ENCODE results near the gene CHIT1.

CHIT1 gene

DNA sequence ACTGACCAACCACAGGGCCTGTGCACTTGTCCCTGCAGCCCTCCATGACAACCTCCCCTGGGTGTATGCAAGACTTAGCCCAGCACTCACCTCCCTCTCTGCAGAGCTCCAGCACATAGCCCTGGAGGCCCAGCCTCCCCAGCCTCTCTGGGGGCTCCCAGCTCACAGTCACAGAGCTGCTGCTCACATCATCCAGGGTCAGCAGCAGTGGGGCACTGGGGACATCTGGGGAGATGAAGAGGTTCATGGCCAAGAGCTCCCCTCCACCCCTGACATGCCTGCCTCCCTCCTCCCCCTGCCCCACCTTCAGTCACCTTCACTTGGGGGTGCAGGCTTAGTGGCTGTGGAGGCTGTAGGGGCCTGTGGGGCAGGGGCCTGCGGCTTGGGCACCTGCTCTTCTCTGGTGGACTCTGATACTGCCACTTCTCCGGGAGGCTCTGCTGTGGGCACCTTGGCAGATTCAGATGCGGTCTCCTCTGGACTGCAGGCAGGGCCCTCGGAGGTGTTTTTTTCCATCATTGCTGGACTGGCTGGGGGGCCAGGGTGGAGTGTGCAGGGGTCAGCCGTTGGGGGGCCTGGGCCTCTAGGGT lies 54.1 kb downstream of the CHIT1 start, which contains the start of gene MYBPH:
Gene MYBPH, minus strand, starts transcription at position 590 of the 590 bp plus-strand sequence. Its CDS starts 71 bp downstream, at position 519.
- no peak for DNase-seq (ENCODE audit: low read depth)

DNA sequence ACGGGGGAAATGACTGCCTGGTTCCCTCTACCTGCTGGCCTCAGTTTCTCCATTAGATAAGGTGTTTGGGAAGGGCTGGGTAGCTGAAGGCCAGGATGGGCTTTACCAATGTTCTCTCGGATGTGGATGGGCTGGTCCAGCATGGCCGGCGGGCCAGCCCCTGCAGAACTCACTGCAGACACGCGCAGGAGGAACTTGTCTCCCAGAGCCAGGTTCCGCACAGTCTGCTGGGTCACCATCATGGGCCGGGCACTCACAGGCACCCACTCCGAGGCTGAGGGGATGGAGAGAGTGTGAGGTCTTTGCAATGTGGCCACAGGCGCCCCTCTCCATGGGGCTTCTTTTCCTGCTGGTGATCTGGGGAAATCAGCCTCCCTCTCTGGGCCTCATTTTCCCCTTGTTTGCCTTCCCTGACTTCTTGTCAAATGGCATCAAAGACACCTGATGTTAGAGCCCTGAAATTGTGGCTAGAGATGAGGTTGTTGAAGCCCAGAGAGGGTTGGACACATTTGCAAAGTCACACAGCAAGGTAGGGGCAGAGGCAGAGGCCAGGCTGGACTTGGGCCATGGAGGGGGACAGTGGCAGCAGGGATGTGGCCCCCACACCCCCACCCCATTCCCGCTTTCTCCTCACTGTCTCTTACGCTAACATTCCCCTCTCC lies 55.0 kb downstream of the CHIT1 start:
- no peak for DNase-seq (ENCODE audit: low read depth)

DNA sequence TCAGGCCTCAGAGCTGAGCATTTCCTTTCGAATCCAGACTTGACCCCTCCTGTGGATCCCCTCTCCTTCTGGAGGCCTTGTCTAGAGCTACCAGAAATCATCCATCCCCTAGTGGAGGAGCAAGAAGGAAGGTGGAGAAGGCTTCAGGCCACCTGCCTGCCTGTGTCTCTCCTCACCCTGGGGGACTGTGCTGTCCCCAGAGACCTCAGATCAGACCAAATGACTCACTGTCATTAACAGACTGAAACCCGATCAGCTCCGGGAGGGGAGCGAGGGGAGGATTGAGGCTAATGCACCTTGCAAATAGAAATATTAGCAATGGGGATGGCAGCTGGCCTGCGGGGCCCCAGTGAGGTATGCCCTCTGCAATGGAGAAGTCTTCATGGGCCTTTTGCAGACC lies 55.9 kb downstream of the CHIT1 start:
- no peak for DNase-seq (ENCODE audit: low read depth)

DNA sequence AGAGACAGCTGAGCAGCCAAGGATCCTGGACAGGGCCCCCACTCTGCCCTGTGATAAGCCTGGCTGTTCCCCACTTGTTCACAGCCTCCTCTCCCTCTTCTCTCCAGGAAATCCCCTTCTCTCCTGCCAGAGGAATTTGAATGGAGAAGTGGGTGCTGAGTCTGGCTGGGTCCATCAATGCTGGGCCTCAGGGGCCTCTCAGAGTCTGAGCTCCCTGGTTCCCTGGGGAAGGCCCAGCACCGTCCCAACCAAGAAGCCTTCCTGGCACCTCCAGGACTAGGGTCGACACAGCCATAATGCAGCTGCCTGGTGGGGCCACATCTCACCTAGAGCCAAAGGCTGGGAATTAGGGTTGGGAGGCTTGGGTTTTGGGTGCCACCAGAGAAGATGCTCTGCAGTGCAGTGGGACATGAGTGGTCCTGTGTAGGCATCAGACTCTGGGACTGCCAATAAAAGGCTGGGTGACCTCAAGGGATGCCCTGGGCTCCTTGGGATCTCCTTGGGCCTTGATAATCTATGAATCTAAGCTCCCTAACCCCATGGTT lies 56.4 kb downstream of the CHIT1 start:
- DNase-seq (ENCODE audit: low read depth), result no peak

DNA sequence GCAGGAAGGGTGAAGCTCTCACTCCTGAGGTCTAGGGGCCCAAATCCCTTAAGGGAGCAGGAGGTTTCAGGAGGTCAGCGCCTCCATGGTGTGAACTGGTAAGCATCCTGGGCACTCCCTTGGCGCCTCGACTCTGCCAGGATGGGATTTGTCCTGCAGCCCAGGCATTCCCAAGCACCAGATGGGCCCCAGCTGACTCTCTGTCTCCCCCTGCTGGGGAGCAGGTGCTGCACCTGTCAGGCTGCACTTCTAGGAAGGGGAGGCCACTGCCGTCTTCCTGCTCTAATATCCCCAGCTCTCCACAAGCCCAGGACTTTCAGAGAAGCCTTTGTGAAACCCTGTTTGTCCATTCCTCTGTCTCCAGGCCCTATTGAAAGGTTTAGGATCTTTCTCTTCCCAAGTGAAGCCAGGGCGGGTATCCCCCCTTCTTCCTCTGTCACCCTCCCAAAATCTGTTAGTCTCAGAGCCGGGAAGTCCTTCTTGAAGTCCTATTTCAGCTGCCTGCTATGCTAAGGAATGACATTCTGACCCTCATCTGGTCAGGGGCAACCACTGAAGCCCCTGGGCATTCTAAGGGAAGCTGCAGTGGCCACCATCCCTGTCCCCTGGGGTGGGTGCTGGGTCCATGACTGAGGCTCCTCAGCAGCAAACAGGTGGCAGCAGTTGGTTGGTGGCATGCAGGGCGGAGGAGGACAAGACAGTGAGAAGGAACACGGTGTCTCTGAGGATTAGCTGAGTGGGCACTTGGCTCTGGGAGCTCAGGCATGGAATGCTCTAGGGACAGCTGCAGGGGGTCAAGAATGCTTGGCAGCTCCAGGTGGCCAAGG lies 57.1 kb downstream of the CHIT1 start:
- DNase-seq (ENCODE audit: low read depth), result peak; percentile 9

DNA sequence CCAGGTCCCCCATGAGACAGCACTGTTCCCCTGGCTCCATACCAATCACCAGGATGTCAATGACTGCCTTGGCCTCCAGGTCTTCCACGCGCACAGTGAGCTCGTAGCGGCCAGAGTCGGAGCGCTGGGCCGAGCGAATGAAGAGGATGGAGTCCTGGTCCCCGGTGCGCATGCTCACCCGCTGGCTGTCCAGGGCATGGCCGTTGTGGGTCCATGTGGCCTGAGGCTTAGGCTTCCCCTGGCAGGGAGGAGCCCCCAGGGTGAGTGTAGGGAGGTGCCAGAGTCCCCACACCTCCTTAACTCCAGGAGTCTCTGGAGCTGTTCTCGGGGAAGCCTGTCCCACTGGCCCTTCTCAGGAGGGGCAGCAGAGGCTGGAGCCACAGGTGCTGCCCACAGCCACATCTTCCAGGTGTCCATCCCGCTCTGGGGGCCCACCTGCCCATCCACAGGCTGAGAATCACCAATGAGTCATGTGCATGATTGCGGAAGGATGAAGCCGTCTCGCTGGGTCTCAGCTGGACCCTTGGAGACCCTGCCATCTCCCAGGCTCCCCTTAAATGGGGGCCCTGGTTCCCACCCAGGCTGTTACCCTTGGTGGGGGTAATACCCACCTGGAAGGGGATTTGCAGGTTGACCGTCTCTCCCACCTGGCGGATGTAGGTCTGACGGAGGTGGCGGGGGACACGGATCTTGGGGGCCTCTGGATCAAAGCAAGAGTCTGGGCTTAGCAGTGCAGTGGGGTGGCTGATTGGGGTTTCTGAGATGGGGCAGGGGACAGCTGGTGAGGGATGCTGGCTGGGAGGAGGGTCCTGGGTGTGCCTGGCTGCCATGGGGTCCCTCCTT lies 57.9 kb downstream of the CHIT1 start:
- DNase-seq (ENCODE audit: low read depth), result no peak

DNA sequence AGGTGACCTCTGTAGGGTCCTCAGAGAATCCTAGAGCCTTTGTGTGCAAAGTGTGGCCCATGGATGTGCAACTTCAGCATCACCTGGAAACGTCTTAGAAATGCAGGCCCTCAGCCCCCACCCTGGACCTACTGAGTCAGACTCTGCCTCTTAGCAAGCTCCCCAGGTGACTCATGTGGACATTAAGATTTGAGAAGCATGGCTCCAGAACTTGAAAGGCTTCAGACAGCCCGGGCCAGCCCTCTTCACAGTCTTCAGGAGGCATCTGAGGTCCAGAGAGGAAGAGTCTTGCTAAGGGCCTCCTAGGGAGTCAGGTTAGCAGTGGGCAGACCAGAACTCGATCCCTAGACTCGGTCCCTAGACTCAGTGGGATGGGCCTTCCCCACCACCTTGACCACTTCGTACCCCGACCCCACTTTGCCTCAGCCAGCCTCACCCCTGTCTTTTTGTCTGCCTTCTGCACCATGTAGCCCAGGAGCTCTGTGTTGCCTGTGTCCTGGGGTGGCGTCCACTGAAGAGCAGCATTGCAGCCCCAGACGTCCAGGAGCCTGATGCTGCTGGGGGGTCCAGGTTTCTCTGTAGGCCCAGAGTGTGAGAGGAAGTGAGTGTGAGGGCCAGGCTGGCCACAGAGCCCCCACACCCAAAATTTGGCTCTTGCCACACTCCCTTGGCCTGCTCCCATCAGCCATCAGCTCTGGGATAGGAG lies 58.7 kb downstream of the CHIT1 start:
- DNase-seq (ENCODE audit: low read depth), result no peak

DNA sequence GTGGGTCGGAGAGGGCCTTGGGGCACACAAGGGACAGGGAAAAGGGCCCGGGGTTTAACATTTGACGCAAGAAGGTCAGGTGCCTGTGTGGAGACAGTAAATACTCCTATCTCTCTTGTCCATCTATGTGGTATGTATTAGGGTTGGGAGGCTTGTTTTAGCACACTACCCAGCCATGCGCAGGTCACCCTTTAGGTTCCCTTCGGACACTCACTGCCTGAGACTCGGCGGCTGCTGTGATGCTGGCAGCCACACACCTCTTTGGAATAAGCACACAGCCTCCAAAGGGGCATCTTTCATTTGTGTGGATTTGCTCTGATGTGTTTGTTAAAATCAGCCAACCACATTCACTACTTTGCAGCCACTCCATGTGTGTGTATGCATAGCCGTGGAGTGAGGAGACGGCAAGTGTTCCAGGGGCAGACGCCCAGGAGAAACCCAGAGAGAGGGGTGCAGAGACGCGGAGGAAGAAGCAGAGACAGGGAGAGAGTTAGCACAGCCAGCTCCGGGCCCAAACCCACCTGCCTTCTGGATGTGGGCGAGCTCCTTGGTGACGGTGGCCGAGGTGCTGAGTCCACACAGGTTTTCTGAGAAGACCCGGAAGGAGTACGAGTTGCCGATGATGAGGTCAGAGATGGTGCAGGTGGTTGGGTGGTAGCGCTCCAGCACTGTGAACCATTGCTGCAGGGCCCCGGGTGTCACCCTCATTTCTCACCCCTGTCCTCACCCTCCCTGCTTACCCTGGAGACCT lies 59.5 kb downstream of the CHIT1 start:
- DNase-seq (ENCODE audit: low read depth), result no peak

DNA sequence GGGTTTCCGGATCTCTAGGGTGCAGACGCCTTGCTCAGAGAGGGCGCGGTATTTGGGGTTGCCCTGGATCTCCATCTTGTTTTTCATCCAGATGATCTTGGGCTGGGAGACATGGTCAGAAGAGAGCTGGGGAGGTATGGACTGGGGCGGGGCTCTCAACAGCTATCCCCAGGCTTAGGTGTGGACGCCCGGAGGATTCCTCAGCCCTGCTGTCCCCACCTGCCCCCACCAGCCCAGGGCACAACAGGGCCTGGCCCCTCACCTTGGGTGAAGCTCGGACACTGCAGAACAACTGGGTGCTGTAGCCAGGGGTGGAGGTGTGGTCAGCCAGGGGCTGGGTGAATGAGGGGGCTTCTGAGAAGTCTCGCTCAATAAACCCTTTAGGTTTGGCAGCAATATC lies 60.5 kb downstream of the CHIT1 start:
- DNase-seq (ENCODE audit: low read depth), result no peak

DNA sequence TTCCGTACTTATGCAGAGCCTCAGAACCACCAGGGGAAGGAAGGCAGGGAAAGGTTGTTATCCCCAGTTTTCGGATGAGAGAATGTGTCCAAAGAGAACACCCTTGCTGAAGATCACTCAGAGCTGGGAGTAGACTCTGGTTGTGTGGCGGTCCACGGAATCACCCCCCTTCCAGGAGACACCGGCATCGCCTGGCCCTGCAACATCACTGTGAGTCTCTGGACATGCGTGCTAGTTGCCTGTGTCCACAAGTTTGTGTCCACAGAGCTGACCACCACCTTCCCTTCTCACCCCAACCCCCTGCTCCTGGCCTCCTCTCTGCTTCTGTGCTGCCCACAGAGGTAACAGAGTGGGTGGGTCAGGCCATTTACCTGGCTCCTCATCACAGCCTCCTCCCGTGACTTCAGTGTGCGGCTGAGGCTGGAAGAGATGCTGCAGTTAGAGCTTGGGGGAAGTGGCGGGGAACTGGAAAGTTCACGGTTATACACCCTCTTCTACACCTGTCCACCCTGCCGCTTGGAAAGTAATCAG lies 61.2 kb downstream of the CHIT1 start:
- DNase-seq (ENCODE audit: low read depth), result no peak

DNA sequence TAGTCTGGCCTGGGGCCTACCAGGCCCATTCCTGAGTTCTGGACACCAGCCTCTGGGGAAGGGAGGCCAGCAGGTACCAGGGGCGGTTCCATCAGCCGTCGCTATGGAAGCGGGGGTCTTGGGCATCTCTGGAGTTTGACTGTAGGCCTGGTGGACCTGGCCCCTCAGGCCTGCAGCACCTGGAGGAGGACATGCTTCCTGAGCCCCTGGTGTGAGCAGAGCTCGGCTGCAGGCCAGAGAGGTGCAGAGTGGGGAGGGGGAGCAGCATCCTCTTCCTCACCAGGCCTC lies 61.6 kb downstream of the CHIT1 start:
- DNase-seq (ENCODE audit: low read depth), result no peak

DNA sequence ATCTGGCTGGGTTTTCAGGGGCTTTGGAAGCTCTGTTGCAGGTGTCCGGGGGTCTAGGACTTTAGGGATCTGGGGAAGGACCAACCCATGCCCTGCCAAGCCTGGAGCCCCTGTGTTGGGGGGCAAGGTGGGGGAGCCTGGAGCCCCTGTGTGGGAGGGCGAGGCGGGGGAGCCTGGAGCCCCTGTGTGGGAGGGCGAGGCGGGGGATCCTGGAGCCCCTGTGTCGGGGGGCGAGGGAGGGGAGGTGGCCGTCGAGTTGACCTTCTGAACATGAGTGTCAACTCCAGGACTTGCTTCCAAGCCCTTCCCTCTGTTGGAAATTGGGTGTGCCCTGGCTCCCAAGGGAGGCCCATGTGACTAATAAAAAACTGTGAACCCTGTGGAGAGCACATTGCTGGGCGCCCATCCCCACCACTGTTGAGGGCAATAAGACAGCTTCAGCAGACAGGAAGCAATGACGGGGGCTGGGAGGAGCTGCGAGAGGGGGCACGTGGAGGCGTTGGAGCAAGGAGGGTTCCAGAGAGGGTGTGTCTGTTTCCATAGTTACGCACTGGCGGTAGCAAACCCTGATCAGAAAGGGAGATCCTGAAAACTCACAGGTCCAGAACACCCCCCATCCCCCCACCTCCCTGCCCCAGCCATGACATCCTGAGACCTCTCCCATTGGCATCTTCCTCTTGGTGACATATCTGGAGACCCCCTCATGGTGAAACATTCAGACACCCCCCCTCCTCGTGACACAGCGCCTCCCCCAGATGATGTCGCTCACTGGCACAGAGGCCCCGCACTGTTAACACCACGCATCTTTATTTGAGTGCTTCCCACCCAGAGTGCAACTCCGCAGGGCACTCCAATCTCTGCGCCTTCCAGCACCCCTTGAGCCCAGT lies 62.2 kb downstream of the CHIT1 start:
- DNase-seq (ENCODE audit: low read depth), result no peak

DNA sequence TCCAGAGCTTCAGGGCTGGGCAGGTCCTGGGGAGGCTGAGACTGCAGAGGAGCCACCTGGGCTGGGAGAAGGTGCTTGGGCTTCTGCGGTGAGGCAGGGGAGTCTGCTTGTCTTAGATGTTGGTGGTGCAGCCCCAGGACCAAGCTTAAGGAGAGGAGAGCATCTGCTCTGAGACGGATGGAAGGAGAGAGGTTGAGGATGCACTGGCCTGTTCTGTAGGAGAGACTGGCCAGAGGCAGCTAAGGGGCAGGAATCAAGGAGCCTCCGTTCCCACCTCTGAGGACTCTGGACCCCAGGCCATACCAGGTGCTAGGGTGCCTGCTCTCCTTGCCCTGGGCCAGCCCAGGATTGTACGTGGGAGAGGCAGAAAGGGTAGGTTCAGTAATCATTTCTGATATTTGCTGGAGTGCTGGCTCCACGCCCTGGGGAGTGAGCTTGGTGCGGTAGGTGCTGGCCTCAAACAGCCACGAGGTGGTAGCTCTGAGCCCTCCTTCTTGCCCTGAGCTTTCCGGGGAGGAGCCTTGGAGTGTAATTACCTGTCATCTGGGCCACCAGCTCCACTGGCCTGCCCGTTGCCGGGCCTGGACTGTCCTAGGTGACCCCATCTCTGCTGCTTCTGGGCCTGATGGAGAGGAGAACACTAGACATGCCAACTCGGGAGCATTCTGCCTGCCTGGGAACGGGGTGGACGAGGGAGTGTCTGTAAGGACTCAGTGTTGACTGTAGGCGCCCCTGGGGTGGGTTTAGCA lies 63.1 kb downstream of the CHIT1 start:
- DNase-seq (ENCODE audit: low read depth), result no peak

All from activated T-cell treated with anti-CD3 and anti-CD28 coated beads for 1 hour (primary cell).